Measurements from ENCODE around the gene PACS2. TPM values are rescaled to one million over a fixed set of nuclear protein-coding genes. Genes with fewer than 3 reads are reported as not detected.
"Not testable (repeated sequence)": the region's sequence is repeated elsewhere in the genome, so short reads cannot be mapped to it uniquely, and the experiment has no call there.

PACS2 gene
- total RNA-seq, 1 donor from 2014 or later, result 263 TPM

DNA sequence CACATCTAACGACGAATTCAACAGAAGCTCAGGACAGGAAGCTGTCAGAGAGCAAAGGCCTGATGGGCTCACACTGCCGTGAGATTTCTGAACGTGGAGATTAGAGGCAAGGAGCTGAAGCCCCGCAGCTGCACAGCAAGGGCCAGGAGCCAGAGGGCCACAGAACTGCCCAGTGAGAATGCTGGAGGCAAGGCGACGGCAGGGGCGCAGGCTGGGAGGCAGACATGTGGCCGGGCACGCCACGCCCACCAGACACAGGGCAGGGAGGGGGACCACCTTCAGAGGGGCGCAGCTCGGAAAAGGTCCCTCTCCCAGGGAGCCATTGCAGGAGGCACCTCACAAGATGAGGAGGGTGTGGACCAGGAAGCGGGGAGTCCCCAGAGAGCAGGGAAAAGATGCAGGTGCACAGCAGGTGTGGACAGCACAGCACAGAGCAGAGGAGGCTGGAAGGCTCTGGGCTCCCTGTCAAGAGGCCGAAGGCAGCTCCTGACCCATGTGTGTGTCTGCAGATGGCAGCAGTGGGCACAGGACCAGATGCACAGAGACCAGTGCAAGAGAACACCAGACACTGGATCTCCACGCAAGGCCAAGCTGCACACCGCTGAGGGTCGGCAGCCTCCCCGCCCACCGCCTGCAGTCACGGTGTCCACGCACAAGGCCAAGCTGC is 43.2 kb upstream of the PACS2 start:
- Mint-ChIP-seq H3K36me3 (ENCODE audit: unreplicated experiment) (no peaks in the 10 kb centered on the region), H3K27ac (ENCODE audit: unreplicated experiment) (no peak overlapping the region), H3K4me1 (ENCODE audit: low read depth, unreplicated experiment) (peaks cover 18% of the 10 kb centered on the region), H3K27me3 (ENCODE audit: unreplicated experiment) (peaks cover 4% of the 10 kb centered on the region), H3K9me3 (ENCODE audit: unreplicated experiment) (peaks cover 3% of the 10 kb centered on the region), H3K4me3 (ENCODE audit: unreplicated experiment) (no peak overlapping the region)
- TF ChIP-seq, protein P1, sequence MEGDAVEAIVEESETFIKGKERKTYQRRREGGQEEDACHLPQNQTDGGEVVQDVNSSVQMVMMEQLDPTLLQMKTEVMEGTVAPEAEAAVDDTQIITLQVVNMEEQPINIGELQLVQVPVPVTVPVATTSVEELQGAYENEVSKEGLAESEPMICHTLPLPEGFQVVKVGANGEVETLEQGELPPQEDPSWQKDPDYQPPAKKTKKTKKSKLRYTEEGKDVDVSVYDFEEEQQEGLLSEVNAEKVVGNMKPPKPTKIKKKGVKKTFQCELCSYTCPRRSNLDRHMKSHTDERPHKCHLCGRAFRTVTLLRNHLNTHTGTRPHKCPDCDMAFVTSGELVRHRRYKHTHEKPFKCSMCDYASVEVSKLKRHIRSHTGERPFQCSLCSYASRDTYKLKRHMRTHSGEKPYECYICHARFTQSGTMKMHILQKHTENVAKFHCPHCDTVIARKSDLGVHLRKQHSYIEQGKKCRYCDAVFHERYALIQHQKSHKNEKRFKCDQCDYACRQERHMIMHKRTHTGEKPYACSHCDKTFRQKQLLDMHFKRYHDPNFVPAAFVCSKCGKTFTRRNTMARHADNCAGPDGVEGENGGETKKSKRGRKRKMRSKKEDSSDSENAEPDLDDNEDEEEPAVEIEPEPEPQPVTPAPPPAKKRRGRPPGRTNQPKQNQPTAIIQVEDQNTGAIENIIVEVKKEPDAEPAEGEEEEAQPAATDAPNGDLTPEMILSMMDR (IDR thresholded peaks at IDR 0.05; ENCODE audit: partially characterized antibody, unreplicated experiment), result no peak
- DNase-seq, result no peak

- Mint-ChIP-seq H3K27me3 (ENCODE audit: unreplicated experiment) (peaks cover 4% of the 10 kb centered on the region), H3K27ac (ENCODE audit: unreplicated experiment) (no peak overlapping the region), H3K9me3 (ENCODE audit: unreplicated experiment) (no peaks in the 10 kb centered on the region), H3K36me3 (ENCODE audit: unreplicated experiment) (no peaks in the 10 kb centered on the region), H3K4me1 (ENCODE audit: low read depth, unreplicated experiment) (peaks cover 18% of the 10 kb centered on the region), H3K4me3 (ENCODE audit: unreplicated experiment) (no peak overlapping the region)
- DNase-seq, result no peak
- TF ChIP-seq, protein P1 (IDR thresholded peaks at IDR 0.05; ENCODE audit: partially characterized antibody, unreplicated experiment), result no peak
These were observed 41.9 kb upstream of the PACS2 start for GRCh38 chr14:105272623-105273022.

DNA sequence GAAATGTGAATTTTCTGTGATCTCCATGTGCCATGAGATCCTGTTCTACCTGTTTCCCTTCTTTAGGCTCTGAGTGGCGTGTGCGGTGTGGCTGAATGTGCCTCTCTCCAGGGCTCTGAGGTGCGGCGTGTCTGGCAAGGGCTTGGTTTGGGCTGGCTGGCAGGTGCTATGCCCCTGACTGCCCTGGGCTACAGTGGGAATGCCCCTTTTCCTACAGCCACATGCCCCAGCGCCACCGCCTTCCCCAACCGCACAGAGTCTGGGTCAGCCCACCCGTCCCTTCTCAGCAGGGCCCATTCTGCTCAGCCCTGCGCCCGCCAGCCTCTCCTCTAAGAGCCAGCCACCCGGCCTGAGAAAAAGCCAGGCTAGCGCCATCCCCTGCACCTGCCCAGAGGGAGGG is 41.5 kb upstream of the PACS2 start:
- TF ChIP-seq, protein P1 (IDR thresholded peaks at IDR 0.05; ENCODE audit: partially characterized antibody, unreplicated experiment), result no peak
- H3K27me3 Mint-ChIP-seq (ENCODE audit: unreplicated experiment), result peaks cover 4% of the 10 kb centered on the region
- H3K9me3 Mint-ChIP-seq (ENCODE audit: unreplicated experiment), result no peaks in the 10 kb centered on the region
- H3K36me3 Mint-ChIP-seq (ENCODE audit: unreplicated experiment), result no peaks in the 10 kb centered on the region
- H3K4me3 Mint-ChIP-seq (ENCODE audit: unreplicated experiment), result no peak overlapping the region
- H3K27ac Mint-ChIP-seq (ENCODE audit: unreplicated experiment), result no peak overlapping the region
- no peak for DNase-seq
- H3K4me1 Mint-ChIP-seq (ENCODE audit: low read depth, unreplicated experiment), result peaks cover 18% of the 10 kb centered on the region

DNA sequence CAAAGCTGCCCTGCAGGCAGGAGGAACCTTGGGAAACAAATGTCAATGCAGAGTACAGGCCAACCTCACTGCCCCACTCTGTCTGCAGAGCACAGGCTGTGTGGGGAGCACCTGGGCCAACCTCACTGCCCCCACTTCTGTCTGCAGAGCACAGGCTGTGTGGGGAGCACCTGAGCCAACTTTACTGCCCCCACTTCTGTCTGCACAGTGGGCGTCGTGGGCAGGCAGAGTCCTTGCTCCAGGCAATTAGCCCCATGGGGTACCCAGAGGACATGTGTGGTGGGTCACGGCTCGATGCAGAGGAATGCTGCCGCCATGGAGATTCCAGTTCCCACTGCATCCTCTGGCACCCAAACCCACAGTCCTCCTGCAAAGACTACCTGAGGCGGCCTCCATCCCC is 39.9 kb upstream of the PACS2 start:
- Mint-ChIP-seq H3K4me3 (ENCODE audit: unreplicated experiment) (no peak overlapping the region), H3K36me3 (ENCODE audit: unreplicated experiment) (no peaks in the 10 kb centered on the region), H3K27ac (ENCODE audit: unreplicated experiment) (no peak overlapping the region), H3K27me3 (ENCODE audit: unreplicated experiment) (peaks cover 4% of the 10 kb centered on the region), H3K4me1 (ENCODE audit: low read depth, unreplicated experiment) (peaks cover 17% of the 10 kb centered on the region), H3K9me3 (ENCODE audit: unreplicated experiment) (no peaks in the 10 kb centered on the region)
- TF ChIP-seq, protein P1 (IDR thresholded peaks at IDR 0.05; ENCODE audit: partially characterized antibody, unreplicated experiment), result no peak
- DNase-seq, result no peak

GRCh38 chr14:105275267-105275946 is 39.1 kb upstream of the PACS2 start:
- TF ChIP-seq, protein P1 (IDR thresholded peaks at IDR 0.05; ENCODE audit: partially characterized antibody, unreplicated experiment), result no peak
- Mint-ChIP-seq H3K4me1 (ENCODE audit: low read depth, unreplicated experiment) (peaks cover 17% of the 10 kb centered on the region), H3K4me3 (ENCODE audit: unreplicated experiment) (no peak overlapping the region), H3K27me3 (ENCODE audit: unreplicated experiment) (peaks cover 4% of the 10 kb centered on the region), H3K9me3 (ENCODE audit: unreplicated experiment) (no peaks in the 10 kb centered on the region), H3K36me3 (ENCODE audit: unreplicated experiment) (no peaks in the 10 kb centered on the region), H3K27ac (ENCODE audit: unreplicated experiment) (no peak overlapping the region)
- DNase-seq, result no peak

- not testable (repeated sequence) for DNase-seq; H3K27ac Mint-ChIP-seq (ENCODE audit: unreplicated experiment); H3K27me3 Mint-ChIP-seq (ENCODE audit: unreplicated experiment); H3K4me3 Mint-ChIP-seq (ENCODE audit: unreplicated experiment); H3K9me3 Mint-ChIP-seq (ENCODE audit: unreplicated experiment); H3K36me3 Mint-ChIP-seq (ENCODE audit: unreplicated experiment)
- H3K4me1 Mint-ChIP-seq (ENCODE audit: low read depth, unreplicated experiment), result peaks cover 23% of the 10 kb centered on the region
These were observed 37.1 kb upstream of the PACS2 start for GRCh38 chr14:105277448-105277847.

All from glutamatergic neuron (in vitro differentiated cells).